HFF-Myc (cell line): Measurements from ENCODE around the gene LEPROT.

Source experiments
- DNase-seq: peaks from one replicate; pipeline ENCODE4 v3.0.0-alpha.2; 2011; ENCODE audit warnings: low read depth; ENCODE audit errors: extremely low read depth
- H3K4me3 ChIP-seq: replicated peaks from 2 replicates; pipeline ENCODE4 v1.5.1; 2011; ENCODE audit warnings: low read depth, mild to moderate bottlenecking, control low read depth, low read length
- CTCF ChIP-seq: IDR thresholded peaks from 2 replicates; pipeline ENCODE4 v1.5.1; 2012; ENCODE audit warnings: mild to moderate bottlenecking, low read depth, low read length, control low read depth; ENCODE audit errors: missing control alignments

LEPROT gene

GRCh38 chr1:65387821-65388220 is 32.6 kb upstream of the LEPROT start:
- no peak for DNase-seq
- TF ChIP-seq CTCF, result no peak
- no peak overlapping the region for H3K4me3 ChIP-seq

- no peak for TF ChIP-seq CTCF
- no peak overlapping the region for H3K4me3 ChIP-seq
- DNase-seq, result no peak
These were observed 31.4 kb upstream of the LEPROT start for GRCh38 chr1:65388908-65389695.

GRCh38 chr1:65392497-65392896 is 28.0 kb upstream of the LEPROT start:
- no peak for TF ChIP-seq CTCF
- no peak overlapping the region for H3K4me3 ChIP-seq
- no peak for DNase-seq

- H3K4me3 ChIP-seq, result no peak overlapping the region
- no peak for DNase-seq
- no peak for TF ChIP-seq CTCF
These were observed 27.1 kb upstream of the LEPROT start for GRCh38 chr1:65393347-65393746.

- DNase-seq, result no peak
- no peak for TF ChIP-seq CTCF
- H3K4me3 ChIP-seq, result no peak overlapping the region
These were observed 26.5 kb upstream of the LEPROT start for GRCh38 chr1:65393928-65394327.

GRCh38 chr1:65395887-65396612 is 24.4 kb upstream of the LEPROT start:
- TF ChIP-seq CTCF, result no peak
- no peak overlapping the region for H3K4me3 ChIP-seq
- DNase-seq, result no peak
